ENCODE data around the gene TNNT1.

DNA sequence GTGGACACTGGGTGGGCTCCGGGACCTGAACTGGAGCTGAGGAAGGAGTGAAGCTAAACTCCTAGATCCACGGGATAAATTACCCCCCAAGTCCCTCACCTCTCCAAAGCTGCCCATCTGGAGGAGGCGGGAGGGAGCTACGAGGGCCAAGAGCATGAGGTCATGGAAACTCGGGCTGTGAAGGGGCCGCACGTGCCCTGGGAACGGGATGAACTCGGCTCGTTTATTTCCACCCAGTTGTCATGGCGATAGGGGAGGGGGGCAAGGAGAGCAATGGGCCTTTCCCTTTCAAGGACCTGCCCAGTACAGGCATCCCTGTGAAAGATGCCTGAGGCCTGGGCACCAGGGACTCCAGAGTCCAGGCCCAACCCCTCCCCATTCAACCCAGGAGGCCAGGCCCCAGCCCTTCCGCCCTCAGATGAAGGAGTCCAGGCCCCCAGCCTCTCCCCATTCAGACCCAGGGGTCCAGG, 35.4 kb downstream of the TNNT1 start:
- TF ChIP-seq RARB (CRISPR knock-in tag; IDR thresholded peaks at IDR 0.05): no peak
- TF ChIP-seq ISL1 (CRISPR knock-in tag; IDR thresholded peaks at IDR 0.05): no peak
- no peak for TF ChIP-seq ZNF565 (CRISPR knock-in tag; conservative IDR thresholded peaks at IDR 0.05; ENCODE audit: low read depth)
- TF ChIP-seq TCF4 (CRISPR knock-in tag; IDR thresholded peaks at IDR 0.05; ENCODE audit: borderline replicate concordance): no peak
- no peak for TF ChIP-seq TOX (CRISPR knock-in tag; IDR thresholded peaks at IDR 0.05; ENCODE audit: borderline replicate concordance)
- TF ChIP-seq, protein P1, sequence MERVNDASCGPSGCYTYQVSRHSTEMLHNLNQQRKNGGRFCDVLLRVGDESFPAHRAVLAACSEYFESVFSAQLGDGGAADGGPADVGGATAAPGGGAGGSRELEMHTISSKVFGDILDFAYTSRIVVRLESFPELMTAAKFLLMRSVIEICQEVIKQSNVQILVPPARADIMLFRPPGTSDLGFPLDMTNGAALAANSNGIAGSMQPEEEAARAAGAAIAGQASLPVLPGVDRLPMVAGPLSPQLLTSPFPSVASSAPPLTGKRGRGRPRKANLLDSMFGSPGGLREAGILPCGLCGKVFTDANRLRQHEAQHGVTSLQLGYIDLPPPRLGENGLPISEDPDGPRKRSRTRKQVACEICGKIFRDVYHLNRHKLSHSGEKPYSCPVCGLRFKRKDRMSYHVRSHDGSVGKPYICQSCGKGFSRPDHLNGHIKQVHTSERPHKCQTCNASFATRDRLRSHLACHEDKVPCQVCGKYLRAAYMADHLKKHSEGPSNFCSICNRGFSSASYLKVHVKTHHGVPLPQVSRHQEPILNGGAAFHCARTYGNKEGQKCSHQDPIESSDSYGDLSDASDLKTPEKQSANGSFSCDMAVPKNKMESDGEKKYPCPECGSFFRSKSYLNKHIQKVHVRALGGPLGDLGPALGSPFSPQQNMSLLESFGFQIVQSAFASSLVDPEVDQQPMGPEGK (CRISPR knock-in tag; IDR thresholded peaks at IDR 0.05; ENCODE audit: borderline replicate concordance): no peak
- no peak for TF ChIP-seq ZFP3 (CRISPR knock-in tag; IDR thresholded peaks at IDR 0.05)
- TF ChIP-seq ZFP30 (CRISPR knock-in tag; IDR thresholded peaks at IDR 0.05): no peak

All from SK-N-SH treated with all-trans-retinoic acid at 6 μM for 48 hours (cell line).